Left ventricle myocardium inferior (tissue), 1 donor: ENCODE data around the gene PRR13. TPM values are rescaled to one million over a fixed set of nuclear protein-coding genes. Genes with fewer than 3 reads are reported as not detected.
"Not testable (repeated sequence)": the region's sequence is repeated elsewhere in the genome, so short reads cannot be mapped to it uniquely, and the experiment has no call there.

Source experiments
- DNase-seq: peaks from one replicate; pipeline ENCODE4 v3.0.0-alpha.2; 2020
- H3K27ac ChIP-seq: fragments of 200-600 bp; replicated peaks from 2 replicates; pipeline ENCODE4 v1.8.0; 2021
- H3K27me3 ChIP-seq: fragments of 200-600 bp; 2 replicates; pipeline ENCODE4 v1.8.0; 2021; ENCODE audit warnings: low read depth
- H3K36me3 ChIP-seq: fragments of 200-600 bp; 2 replicates; pipeline ENCODE4 v1.8.0; 2021
- H3K4me1 ChIP-seq: fragments of 200-600 bp; 2 replicates; pipeline ENCODE4 v1.8.0; 2021
- H3K4me3 ChIP-seq: fragments of 200-600 bp; 2 replicates; pipeline ENCODE4 v1.8.0; 2021; ENCODE audit warnings: mild to moderate bottlenecking, moderate library complexity
- H3K9me3 ChIP-seq: fragments of 200-600 bp; replicated peaks from 2 replicates; pipeline ENCODE4 v1.8.0; 2021
- intact Hi-C: fragments of 100-400 bp; cut with micrococcal nuclease; formaldehyde crosslinking; loops from one replicate; pipeline ENCODE4 v1.11.0; 2022
- long read RNA-seq: library from polyadenylated mRNA; unstranded; transcript quantifications from one replicate; pipeline ENCODE4 v2.0.0, GENCODE V29; 2021
- total RNA-seq: library from RNA; stranded (reverse); fragmentation: NEBNext Ultra II Directional; extraction: Animal tissue kit (Norgen Biotek cat#: 25700); gene quantifications from one replicate; pipeline ENCODE4 v1.2.1, GENCODE V29; 2021
- TF ChIP-seq, protein P1 (sequence below): fragments of 200-600 bp; IDR thresholded peaks from 2 replicates; pipeline ENCODE4 v1.8.0; 2021; ENCODE audit warnings: antibody characterized with exemption, mild to moderate bottlenecking, borderline replicate concordance
- donor health status: DM: no; HTN: yes; CAD: no; lungs with severe emphysema.

Gene PRR13, protein sequence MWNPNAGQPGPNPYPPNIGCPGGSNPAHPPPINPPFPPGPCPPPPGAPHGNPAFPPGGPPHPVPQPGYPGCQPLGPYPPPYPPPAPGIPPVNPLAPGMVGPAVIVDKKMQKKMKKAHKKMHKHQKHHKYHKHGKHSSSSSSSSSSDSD
- total RNA-seq: 53.1 TPM
- long read RNA-seq, transcript PRR13-209 (4 exons, 625 nt): minor isoform, 7 of 25 reads
- long read RNA-seq, transcript PRR13-202 (4 exons, 1,229 nt): major isoform, 15 of 25 reads
- long read RNA-seq, partial matches to known transcripts: 1 of 25 reads
- long read RNA-seq, other reads (novel, unspliced or antisense): 2 of 25 reads

GRCh38 chr12:53441040-53441833 lies at the start of gene PRR13:
Gene PRR13, plus strand, starts transcription at chr12:53441734. Its CDS starts 981 bp downstream, at chr12:53442715.
- no peaks in the 10 kb centered on the region for H3K9me3 ChIP-seq
- H3K27me3 ChIP-seq: no peaks in the 10 kb centered on the region
- H3K36me3 ChIP-seq: peaks cover 26% of the 10 kb centered on the region
- DNase-seq: peak; percentile 99
- H3K27ac ChIP-seq: peak within 1 kb of the TSS; percentile 91
- TF ChIP-seq, protein P1, sequence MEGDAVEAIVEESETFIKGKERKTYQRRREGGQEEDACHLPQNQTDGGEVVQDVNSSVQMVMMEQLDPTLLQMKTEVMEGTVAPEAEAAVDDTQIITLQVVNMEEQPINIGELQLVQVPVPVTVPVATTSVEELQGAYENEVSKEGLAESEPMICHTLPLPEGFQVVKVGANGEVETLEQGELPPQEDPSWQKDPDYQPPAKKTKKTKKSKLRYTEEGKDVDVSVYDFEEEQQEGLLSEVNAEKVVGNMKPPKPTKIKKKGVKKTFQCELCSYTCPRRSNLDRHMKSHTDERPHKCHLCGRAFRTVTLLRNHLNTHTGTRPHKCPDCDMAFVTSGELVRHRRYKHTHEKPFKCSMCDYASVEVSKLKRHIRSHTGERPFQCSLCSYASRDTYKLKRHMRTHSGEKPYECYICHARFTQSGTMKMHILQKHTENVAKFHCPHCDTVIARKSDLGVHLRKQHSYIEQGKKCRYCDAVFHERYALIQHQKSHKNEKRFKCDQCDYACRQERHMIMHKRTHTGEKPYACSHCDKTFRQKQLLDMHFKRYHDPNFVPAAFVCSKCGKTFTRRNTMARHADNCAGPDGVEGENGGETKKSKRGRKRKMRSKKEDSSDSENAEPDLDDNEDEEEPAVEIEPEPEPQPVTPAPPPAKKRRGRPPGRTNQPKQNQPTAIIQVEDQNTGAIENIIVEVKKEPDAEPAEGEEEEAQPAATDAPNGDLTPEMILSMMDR: no peak
- peak within 1 kb of the TSS; percentile 76 for H3K4me3 ChIP-seq
- H3K4me1 ChIP-seq: peaks cover 34% of the 10 kb centered on the region
- intact Hi-C loops: no loop called here

GRCh38 chr12:53399896-53400295 lies 41.6 kb upstream of the PRR13 start:
- Histone ChIP-seq H3K36me3 (peaks cover 37% of the 10 kb centered on the region), H3K27ac (no peak overlapping the region), H3K4me3 (no peak overlapping the region), H3K27me3 (no peaks in the 10 kb centered on the region), H3K9me3 (no peaks in the 10 kb centered on the region), H3K4me1 (peaks cover 21% of the 10 kb centered on the region)
- intact Hi-C loops: no loop called here
- DNase-seq: no peak
- TF ChIP-seq, protein P1: no peak

DNA sequence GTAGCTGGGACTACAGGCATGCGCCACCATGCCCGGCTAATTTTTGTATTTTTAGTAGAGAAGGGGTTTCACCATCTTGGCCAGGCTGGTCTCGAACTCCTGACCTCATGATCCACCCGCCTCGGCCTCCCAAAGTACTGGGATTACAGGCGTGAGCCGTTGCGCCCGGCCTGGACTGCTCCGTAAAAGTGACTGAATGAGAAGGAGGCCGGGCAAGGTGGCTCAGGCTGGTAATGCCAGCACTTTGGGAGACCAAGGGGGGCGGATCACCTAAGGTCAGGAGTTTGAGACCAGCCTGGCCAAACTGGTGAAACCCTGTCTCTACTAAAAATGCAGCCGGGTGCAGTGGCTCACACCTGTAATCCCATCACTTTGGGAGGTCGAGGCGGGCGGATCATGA lies 39.2 kb upstream of the PRR13 start:
- H3K4me3 ChIP-seq, DNase-seq, H3K9me3 ChIP-seq, intact Hi-C loops, H3K27me3 ChIP-seq, H3K27ac ChIP-seq: not testable (repeated sequence)
- peaks cover 50% of the 10 kb centered on the region for H3K36me3 ChIP-seq
- peaks cover 22% of the 10 kb centered on the region for H3K4me1 ChIP-seq

- no peak overlapping the region for H3K27ac ChIP-seq
- peaks cover 55% of the 10 kb centered on the region for H3K36me3 ChIP-seq
- TF ChIP-seq, protein P1: no peak
- H3K27me3 ChIP-seq: no peaks in the 10 kb centered on the region
- intact Hi-C loops: no loop called here
- no peak overlapping the region for H3K4me3 ChIP-seq
- H3K4me1 ChIP-seq: peaks cover 19% of the 10 kb centered on the region
- DNase-seq: no peak
- no peaks in the 10 kb centered on the region for H3K9me3 ChIP-seq
Observed at GRCh38 chr12:53402871-53403270, 38.7 kb upstream of the PRR13 start.

GRCh38 chr12:53410951-53411350 lies 30.6 kb upstream of the PRR13 start:
- Histone ChIP-seq H3K4me3 (no peak overlapping the region), H3K27ac (no peak overlapping the region), H3K4me1 (peaks cover 44% of the 10 kb centered on the region), H3K36me3 (peaks cover 64% of the 10 kb centered on the region), H3K9me3 (no peaks in the 10 kb centered on the region), H3K27me3 (no peaks in the 10 kb centered on the region)
- TF ChIP-seq, protein P1: no peak
- no peak for DNase-seq
- intact Hi-C loops: no loop called here
